ENCODE data around the gene TPSAB1. TPM values are rescaled to one million over a fixed set of nuclear protein-coding genes. Genes with fewer than 3 reads are reported as not detected.
"Not testable (repeated sequence)": the region's sequence is repeated elsewhere in the genome, so short reads cannot be mapped to it uniquely, and the experiment has no call there.

TPSAB1 gene
- total RNA-seq, 1 donor from 2014 or later, result not detected

DNA sequence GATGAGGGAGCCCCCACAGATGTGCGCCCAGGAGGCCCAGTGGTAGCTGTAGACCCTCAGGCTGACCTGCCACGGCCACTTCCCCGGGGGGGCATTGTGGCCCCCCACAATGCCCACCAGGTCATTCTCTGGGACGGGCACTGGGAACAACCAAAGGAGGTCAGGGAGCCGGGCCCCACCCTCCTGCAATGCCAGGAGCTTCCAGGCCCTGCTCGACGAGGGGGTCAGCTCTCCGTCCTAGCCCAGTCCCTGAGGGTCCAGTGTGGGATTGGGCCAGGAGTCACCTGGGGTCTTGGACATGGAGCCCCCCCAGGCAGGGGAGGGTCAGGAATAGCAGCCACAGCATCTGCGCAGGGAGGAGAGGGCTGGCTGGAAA lies 22.3 kb downstream of the TPSAB1 start:
- Mint-ChIP-seq H3K27ac (no peak overlapping the region), H3K9me3 (peaks cover 10% of the 10 kb centered on the region), H3K4me3 (ENCODE audit: low read depth) (no peak overlapping the region), H3K36me3 (ENCODE audit: low read depth) (no peaks in the 10 kb centered on the region), H3K4me1 (ENCODE audit: low read depth) (no peaks in the 10 kb centered on the region), H3K27me3 (ENCODE audit: low read depth) (peaks cover 10% of the 10 kb centered on the region)
- intact Hi-C loops (cut with micrococcal nuclease), result no loop called here
- no peak for DNase-seq (ENCODE audit: low spot score)

DNA sequence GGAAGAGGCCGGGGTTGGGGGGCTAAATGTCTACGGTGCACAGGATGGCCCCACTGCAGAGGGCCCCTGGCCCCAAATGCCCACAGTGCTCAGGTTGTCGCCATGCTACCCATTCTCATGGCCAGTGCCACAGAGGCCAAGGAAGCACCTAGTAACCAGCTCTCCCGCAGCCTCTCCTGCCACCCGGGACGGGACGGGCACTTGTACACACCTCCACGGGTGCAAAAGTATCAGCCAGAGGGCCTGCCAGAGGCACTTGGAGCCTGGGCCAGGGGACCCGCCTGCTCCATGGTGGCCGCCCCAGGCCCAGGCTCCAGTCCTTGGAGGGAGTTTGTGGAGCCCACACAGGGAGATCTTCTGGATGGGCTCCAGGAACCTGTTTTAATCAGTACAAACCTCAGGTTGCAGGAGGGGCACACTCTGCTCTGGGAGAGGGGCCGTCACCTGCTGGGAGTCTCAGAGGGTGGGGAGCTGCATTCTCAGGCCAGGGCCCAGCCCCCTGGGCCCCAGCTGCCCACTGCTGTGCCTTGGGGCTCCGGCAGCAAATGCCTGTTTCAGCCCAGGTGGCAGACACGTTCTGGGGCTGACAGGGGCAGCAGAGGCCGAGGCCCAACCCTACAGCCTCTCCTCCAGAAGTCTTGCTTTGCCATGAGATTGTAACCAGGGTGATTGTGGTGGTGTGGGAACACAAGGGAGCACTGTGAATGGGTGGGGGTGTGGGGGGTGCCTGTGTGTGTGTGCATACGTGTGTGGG lies 23.3 kb downstream of the TPSAB1 start:
- intact Hi-C loops (cut with micrococcal nuclease), result no loop called here
- Mint-ChIP-seq H3K4me3 (ENCODE audit: low read depth) (no peak overlapping the region), H3K9me3 (peaks cover 10% of the 10 kb centered on the region), H3K36me3 (ENCODE audit: low read depth) (no peaks in the 10 kb centered on the region), H3K27ac (no peak overlapping the region), H3K4me1 (ENCODE audit: low read depth) (no peaks in the 10 kb centered on the region), H3K27me3 (ENCODE audit: low read depth) (peaks cover 10% of the 10 kb centered on the region)
- no peak for DNase-seq (ENCODE audit: low spot score)

DNA sequence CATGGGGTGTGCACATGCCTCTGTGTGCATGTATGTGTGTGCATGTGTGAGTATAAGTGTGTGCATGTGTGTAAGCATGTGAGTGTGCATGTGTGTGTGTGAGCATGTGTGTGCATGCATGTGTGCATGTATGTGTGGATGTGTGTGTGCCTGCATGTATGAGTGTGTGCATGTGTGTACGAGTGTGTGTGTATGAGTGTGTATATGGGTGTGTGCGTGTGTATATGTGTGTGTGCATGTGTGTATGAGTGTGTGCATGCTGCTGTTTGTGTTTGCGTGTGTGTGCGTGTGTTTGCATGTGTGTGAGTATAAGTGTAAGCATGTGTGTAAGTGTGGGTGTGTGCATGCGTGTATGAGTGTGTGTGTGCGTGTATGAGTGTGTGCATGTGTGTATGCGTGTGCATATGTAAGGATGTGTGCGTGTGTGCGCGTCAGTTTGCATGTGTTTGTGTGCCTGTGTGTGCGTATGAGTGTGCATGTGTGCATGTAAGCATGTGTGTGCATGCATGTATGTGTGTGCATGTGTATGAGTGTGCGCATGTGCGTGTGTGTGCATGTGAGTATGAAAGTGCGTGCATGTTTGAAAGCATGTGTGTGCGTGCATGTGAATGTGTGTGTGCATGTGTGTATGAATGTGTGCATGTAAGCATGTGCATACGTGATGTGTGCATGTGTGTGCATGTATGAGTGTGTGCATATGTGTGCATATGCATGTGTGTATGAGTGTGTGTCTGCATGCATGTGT lies 24.0 kb downstream of the TPSAB1 start:
- DNase-seq (ENCODE audit: low spot score), result no peak
- no peaks in the 10 kb centered on the region for H3K36me3 Mint-ChIP-seq (ENCODE audit: low read depth)
- H3K27me3 Mint-ChIP-seq (ENCODE audit: low read depth), result peaks cover 8% of the 10 kb centered on the region
- H3K9me3 Mint-ChIP-seq, result peaks cover 10% of the 10 kb centered on the region
- intact Hi-C loops (cut with micrococcal nuclease), result no loop called here
- no peaks in the 10 kb centered on the region for H3K4me1 Mint-ChIP-seq (ENCODE audit: low read depth)
- no peak overlapping the region for H3K27ac Mint-ChIP-seq
- H3K4me3 Mint-ChIP-seq (ENCODE audit: low read depth), result no peak overlapping the region

DNA sequence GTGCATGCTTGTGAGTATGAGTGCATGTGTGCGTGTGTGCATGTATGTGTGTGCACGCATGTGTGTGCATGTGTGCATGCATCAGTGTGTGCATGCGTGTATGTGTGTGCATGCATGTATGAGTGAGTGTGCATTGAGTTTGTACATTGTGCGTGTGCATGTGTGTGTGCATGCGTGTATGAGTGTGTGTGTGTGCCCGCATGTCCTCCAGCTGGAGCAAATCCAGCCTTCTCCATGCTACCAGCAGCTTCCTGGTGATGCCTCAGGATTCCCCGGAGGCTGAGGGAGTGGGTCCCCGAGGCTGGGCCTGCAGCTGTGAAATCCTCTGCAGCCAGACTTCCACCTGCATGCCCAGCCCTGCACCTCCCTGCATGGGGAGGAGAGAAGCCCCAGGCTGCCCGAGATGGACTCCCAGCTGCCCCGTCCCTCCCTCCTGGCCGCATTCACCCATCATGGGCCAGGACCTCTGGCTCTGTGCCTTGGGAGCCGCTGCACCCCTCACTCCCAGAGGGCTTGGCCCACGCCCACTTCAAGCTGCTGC lies 24.7 kb downstream of the TPSAB1 start:
- Mint-ChIP-seq H3K27me3 (ENCODE audit: low read depth) (peaks cover 8% of the 10 kb centered on the region), H3K27ac (no peak overlapping the region), H3K4me3 (ENCODE audit: low read depth) (no peak overlapping the region), H3K9me3 (peaks cover 10% of the 10 kb centered on the region), H3K4me1 (ENCODE audit: low read depth) (no peaks in the 10 kb centered on the region), H3K36me3 (ENCODE audit: low read depth) (no peaks in the 10 kb centered on the region)
- intact Hi-C loops (cut with micrococcal nuclease), result no loop called here
- no peak for DNase-seq (ENCODE audit: low spot score)

DNA sequence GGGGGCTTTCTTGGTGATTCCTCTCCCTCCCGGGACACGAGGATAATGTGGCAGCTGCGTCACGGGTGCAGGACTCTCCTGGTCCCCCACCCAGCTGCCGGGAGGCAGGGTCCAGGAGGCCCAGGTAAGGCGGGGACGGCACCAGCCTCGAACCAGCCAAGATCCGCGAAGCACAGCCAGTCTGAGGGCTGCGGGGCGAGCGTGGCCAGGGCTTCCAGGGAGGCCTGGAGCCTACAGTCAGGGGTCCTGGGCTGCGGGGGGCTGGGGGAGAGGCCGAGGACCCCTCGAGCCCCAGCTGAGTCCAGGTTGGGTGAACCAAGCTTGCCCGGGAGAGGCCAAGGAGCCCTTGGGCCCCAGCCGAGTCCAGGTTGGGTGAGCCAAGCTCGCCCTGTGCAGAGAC lies 25.3 kb downstream of the TPSAB1 start:
- Mint-ChIP-seq H3K27ac (no peak overlapping the region), H3K27me3 (ENCODE audit: low read depth) (peaks cover 3% of the 10 kb centered on the region), H3K9me3 (peaks cover 10% of the 10 kb centered on the region), H3K4me3 (ENCODE audit: low read depth) (no peak overlapping the region), H3K36me3 (ENCODE audit: low read depth) (no peaks in the 10 kb centered on the region), H3K4me1 (ENCODE audit: low read depth) (no peaks in the 10 kb centered on the region)
- DNase-seq (ENCODE audit: low spot score), result no peak
- intact Hi-C loops (cut with micrococcal nuclease), result no loop called here

DNA sequence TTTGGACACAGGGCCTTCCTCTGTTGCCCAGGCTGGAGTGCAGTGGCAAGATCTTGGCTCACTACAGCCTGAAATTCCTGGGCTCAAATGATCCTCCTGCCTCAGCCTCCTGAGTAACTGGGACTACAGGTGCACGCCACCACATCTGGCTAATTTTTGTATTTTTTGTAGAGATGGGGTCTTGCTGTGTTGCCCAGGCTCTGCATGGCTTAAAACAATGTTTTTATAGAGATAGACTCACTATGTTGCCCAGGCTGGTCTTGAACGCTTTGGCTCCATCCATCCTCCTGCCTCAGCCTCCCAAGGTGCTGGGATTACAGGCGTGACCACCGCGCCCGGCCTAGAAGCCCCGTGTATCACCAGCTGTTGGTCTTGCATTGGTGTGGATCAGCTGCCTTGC lies 28.9 kb downstream of the TPSAB1 start:
- intact Hi-C loops (cut with micrococcal nuclease); H3K36me3 Mint-ChIP-seq (ENCODE audit: low read depth); H3K27me3 Mint-ChIP-seq (ENCODE audit: low read depth); DNase-seq (ENCODE audit: low spot score); H3K27ac Mint-ChIP-seq; H3K9me3 Mint-ChIP-seq; H3K4me3 Mint-ChIP-seq (ENCODE audit: low read depth); H3K4me1 Mint-ChIP-seq (ENCODE audit: low read depth): not testable (repeated sequence)

DNA sequence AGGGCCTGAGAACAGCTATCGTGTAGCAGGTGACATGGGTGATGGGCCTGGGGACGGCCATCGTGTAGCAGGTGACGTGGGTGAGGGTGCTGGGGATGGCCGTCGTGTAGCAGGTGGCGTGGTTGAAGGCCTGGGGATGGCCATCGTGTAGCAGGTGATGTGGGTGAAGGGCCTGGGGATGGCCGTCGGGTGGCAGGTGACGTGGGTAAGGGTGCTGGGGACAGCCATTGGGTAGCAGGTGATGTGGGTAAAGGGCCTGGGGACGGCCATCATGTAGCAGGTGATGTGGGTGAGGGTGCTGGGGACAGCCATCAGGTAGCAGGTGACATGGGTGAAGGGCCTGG lies 30.8 kb downstream of the TPSAB1 start:
- intact Hi-C loops (cut with micrococcal nuclease), result no loop called here
- Mint-ChIP-seq H3K9me3 (no peaks in the 10 kb centered on the region), H3K4me1 (ENCODE audit: low read depth) (no peaks in the 10 kb centered on the region)

DNA sequence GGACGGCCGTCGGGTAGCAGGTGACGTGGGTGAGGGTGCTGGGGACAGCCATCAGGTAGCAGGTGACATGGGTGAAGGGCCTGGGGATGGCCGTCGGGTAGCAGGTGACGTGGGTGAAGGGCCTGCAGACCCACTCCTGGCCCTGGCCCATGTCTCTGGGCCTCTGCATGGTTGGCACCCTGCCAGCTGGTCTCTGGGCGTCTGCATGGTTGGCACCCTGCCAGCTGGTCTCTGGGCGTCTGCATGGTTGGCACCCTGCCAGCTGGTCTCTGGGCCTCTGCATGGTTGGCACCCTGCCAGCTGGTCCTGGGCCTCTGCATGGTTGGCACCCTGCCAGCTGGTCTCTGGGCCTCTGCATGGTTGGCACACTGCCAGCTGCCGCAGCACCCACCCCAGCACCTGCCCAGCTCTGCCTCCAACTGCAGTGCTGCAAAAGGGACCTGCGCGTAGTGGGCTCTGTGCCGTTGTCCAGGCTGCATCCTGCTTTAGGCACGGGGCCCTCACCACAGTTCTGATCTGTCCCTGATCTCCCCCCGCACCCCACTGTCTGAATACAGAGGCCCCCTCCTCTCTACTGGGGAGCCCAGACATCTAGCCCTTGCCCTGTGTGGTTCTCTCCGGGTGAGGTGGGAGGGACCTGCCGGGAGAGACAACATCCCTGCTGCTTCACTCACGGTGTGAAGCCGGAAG lies 31.4 kb downstream of the TPSAB1 start:
- H3K4me3 Mint-ChIP-seq (ENCODE audit: low read depth); intact Hi-C loops (cut with micrococcal nuclease); H3K36me3 Mint-ChIP-seq (ENCODE audit: low read depth); H3K27me3 Mint-ChIP-seq (ENCODE audit: low read depth); DNase-seq (ENCODE audit: low spot score); H3K27ac Mint-ChIP-seq; H3K4me1 Mint-ChIP-seq (ENCODE audit: low read depth); H3K9me3 Mint-ChIP-seq: not testable (repeated sequence)

More for the DNA sequence above, 30.8 kb downstream of the TPSAB1 start:
- no peaks in the 10 kb centered on the region for H3K36me3 Mint-ChIP-seq (ENCODE audit: low read depth)
- no peak overlapping the region for H3K27ac Mint-ChIP-seq
- H3K4me3 Mint-ChIP-seq (ENCODE audit: low read depth), result no peak overlapping the region
- no peaks in the 10 kb centered on the region for H3K27me3 Mint-ChIP-seq (ENCODE audit: low read depth)
- DNase-seq (ENCODE audit: low spot score), result no peak

DNA sequence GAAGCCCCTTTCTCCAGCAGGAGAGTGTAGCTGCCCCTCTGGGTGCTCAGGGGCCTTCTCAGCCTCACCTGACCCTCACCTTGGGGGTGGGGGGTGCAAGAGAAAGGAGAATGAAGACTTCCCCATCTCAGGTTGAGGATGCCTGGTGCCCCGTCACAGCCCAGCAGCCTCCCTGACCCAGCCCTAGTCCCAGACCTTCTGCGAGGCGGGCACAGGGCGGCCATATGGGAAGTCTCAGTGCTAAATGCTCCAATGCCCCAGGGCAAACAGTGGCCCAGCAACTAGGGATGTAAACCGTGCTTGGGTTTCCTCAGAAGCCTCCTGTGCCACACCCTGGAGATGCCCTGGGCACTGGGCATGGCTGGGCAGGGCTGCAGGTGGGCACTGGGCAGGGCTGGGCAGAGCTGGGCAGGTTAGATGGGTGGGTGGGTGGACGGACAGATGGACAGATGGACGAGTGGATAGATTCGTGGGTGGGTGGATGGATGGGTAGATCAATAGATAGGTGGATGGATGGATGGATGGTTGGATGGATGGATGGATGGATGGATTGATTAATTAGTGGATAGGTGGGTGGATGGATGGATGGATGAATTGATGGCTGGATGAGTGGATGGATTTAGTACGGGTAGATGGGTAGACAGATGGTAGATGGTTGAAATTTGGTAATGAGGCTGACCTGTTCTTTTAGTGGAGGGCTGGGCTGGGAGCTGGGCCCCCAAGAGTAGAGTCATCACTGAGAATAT lies 32.1 kb downstream of the TPSAB1 start:
- no peaks in the 10 kb centered on the region for H3K9me3 Mint-ChIP-seq
- H3K36me3 Mint-ChIP-seq (ENCODE audit: low read depth), result no peaks in the 10 kb centered on the region
- intact Hi-C loops (cut with micrococcal nuclease), result no loop called here
- no peak for DNase-seq (ENCODE audit: low spot score)
- H3K4me1 Mint-ChIP-seq (ENCODE audit: low read depth), result no peaks in the 10 kb centered on the region
- H3K27me3 Mint-ChIP-seq (ENCODE audit: low read depth), result no peaks in the 10 kb centered on the region
- H3K4me3 Mint-ChIP-seq (ENCODE audit: low read depth), result no peak overlapping the region
- no peak overlapping the region for H3K27ac Mint-ChIP-seq

DNA sequence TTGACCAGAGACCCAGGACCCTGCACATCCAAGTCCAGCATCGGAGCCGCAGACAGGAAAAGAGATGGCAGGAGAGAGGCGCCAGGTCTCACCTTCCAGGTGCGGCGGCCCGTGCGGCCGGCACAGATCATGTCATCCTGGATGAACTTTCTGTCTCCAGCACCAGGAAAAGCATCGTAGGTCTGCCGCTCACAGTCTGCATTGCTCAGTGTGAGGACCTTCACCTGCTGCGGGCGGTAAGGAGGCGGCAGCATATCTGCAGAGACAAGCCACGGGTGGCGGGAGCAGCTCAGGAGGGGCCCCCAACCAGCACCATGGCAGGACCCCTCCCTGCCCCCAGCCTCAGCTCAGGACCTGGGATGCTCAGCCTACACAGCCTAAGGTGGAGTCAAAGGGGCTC lies 33.3 kb downstream of the TPSAB1 start:
- Mint-ChIP-seq H3K9me3 (no peaks in the 10 kb centered on the region), H3K4me3 (ENCODE audit: low read depth) (no peak overlapping the region), H3K4me1 (ENCODE audit: low read depth) (no peaks in the 10 kb centered on the region), H3K27ac (no peak overlapping the region), H3K36me3 (ENCODE audit: low read depth) (no peaks in the 10 kb centered on the region), H3K27me3 (ENCODE audit: low read depth) (no peaks in the 10 kb centered on the region)
- intact Hi-C loops (cut with micrococcal nuclease), result no loop called here
- no peak for DNase-seq (ENCODE audit: low spot score)

DNA sequence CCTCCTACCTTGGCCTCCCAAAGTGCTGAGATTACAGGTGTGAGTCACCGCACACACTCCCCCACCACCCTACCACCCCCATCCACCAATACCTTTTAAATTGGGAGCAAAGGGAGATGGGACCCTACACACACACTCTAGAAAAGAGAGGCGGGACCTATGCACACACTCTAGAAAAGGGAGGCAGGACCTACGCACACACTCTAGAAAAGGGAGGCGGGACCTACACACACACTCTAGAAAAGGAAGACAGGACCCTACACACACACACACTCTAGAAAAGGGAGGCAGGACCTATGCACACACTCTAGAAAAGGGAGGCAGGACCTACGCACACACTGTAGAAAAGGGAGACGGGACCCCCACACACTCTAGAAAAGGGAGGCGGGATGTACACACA lies 34.3 kb downstream of the TPSAB1 start:
- no peaks in the 10 kb centered on the region for H3K36me3 Mint-ChIP-seq (ENCODE audit: low read depth)
- no peak overlapping the region for H3K4me3 Mint-ChIP-seq (ENCODE audit: low read depth)
- H3K27me3 Mint-ChIP-seq (ENCODE audit: low read depth), result no peaks in the 10 kb centered on the region
- no peaks in the 10 kb centered on the region for H3K9me3 Mint-ChIP-seq
- H3K27ac Mint-ChIP-seq, result no peak overlapping the region
- no peak for DNase-seq (ENCODE audit: low spot score)
- H3K4me1 Mint-ChIP-seq (ENCODE audit: low read depth), result no peaks in the 10 kb centered on the region
- intact Hi-C loops (cut with micrococcal nuclease), result no loop called here

DNA sequence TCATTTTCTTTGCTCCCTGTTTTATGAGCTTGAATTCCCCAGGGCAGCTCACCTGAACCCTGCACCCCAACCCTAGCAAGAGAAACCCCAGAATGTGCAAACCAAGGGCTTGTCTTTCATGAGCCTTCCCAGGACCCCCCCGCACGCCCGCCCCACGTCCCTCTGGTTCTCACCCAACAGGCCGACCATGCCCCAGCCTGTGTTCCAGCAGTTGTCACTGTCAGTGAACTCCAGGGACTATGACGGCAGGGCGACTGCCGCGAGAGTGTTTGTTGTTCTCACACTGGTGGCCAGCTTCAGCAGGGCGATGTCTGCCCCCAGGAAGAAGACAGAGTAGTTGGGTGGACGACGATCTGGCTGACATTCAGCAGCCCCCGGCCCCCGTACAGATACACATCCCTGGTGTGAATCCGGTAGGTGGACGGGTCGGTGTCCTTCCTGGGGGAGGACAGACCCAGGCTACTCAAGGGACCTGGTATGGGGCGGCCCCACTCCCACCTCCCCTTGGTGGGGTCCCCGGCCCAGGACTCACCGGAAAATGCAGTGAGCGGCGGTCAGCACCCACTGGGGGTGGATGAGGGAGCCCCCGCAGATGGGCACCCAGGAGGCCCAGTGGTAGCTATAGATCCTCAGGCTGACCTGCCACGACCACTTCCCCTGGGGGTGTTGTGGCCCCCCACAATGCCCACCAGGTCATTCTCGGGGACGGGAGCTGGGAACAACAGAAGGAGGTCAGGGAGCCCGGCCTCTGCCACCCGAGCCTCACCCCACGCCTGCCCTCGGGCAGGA lies 35.5 kb downstream of the TPSAB1 start:
- H3K27ac Mint-ChIP-seq, result no peak overlapping the region
- DNase-seq (ENCODE audit: low spot score), result no peak
- intact Hi-C loops (cut with micrococcal nuclease), result no loop called here
- no peak overlapping the region for H3K4me3 Mint-ChIP-seq (ENCODE audit: low read depth)
- no peaks in the 10 kb centered on the region for H3K9me3 Mint-ChIP-seq
- H3K36me3 Mint-ChIP-seq (ENCODE audit: low read depth), result no peaks in the 10 kb centered on the region
- no peaks in the 10 kb centered on the region for H3K4me1 Mint-ChIP-seq (ENCODE audit: low read depth)
- no peaks in the 10 kb centered on the region for H3K27me3 Mint-ChIP-seq (ENCODE audit: low read depth)

All from activated T-helper 2 cell treated with anti-CD3 and anti-CD28 coated beads, Interferon-gamma antibody, Interleukin-2, Interleukin-4, amounts not matched to agents 10 μg/mL and 5 μg/mL and 100 μg/mL, durations not matched to agents 14 hours and 24 hours and 36 hours (primary cell).